H9 (cell line): ENCODE data around the gene RNF183. TPM values are rescaled to one million over a fixed set of nuclear protein-coding genes. Genes with fewer than 3 reads are reported as not detected.

Experiments used
- DNase-seq: peaks from one replicate; pipeline ENCODE4 v3.0.0-alpha.2; 2017
- H2AFZ ChIP-seq: one replicate; pipeline ENCODE4 v1.6.1; 2013; ENCODE audit warnings: mild to moderate bottlenecking, low read length, control low read depth, moderate library complexity
- H2AK5ac ChIP-seq: 2 replicates; pipeline ENCODE4 v1.6.1; 2013; ENCODE audit warnings: low read length, control low read depth, mixed read lengths; ENCODE audit not compliant: insufficient read length
- H2BK120ac ChIP-seq: one replicate; pipeline ENCODE4 v1.6.1; 2013; ENCODE audit warnings: low read depth, mild to moderate bottlenecking, low read length, control low read depth, inconsistent platforms; ENCODE audit not compliant: poor library complexity, severe bottlenecking
- H2BK12ac ChIP-seq: 2 replicates; pipeline ENCODE4 v1.6.1; 2013; ENCODE audit warnings: low read length, control low read depth, mixed read lengths, low read depth; ENCODE audit not compliant: insufficient read length
- H2BK15ac ChIP-seq: 2 replicates; pipeline ENCODE4 v1.6.1; 2013; ENCODE audit warnings: low read depth, low read length, control low read depth
- H2BK20ac ChIP-seq: one replicate; pipeline ENCODE4 v1.6.1; 2013; ENCODE audit warnings: low read depth, mild to moderate bottlenecking, low read length, control low read depth, inconsistent platforms; ENCODE audit not compliant: poor library complexity, severe bottlenecking
- H2BK5ac ChIP-seq: 2 replicates; pipeline ENCODE4 v1.6.1; 2013; ENCODE audit warnings: low read length, control low read depth, mixed read lengths; ENCODE audit not compliant: insufficient read length
- H3K14ac ChIP-seq: 2 replicates; pipeline ENCODE4 v1.6.1; 2013; ENCODE audit warnings: low read length, control low read depth; ENCODE audit not compliant: insufficient read depth
- H3K18ac ChIP-seq: 2 replicates; pipeline ENCODE4 v1.6.1; 2013; ENCODE audit warnings: low read depth, mild to moderate bottlenecking, mixed read lengths, low read length, control low read depth; ENCODE audit not compliant: insufficient read length
- H3K23ac ChIP-seq: 2 replicates; pipeline ENCODE4 v1.6.1; 2013; ENCODE audit warnings: low read length, control low read depth, mixed read lengths, low read depth; ENCODE audit not compliant: insufficient read length
- H3K23me2 ChIP-seq: 2 replicates; pipeline ENCODE4 v1.6.1; 2013; ENCODE audit warnings: low read depth, mild to moderate bottlenecking, mixed read lengths, low read length, control low read depth; ENCODE audit not compliant: insufficient read length, poor library complexity, severe bottlenecking
- H3K27ac ChIP-seq: 2 replicates; pipeline ENCODE4 v1.5.1; 2013; ENCODE audit warnings: low read length, control low read depth, mixed read lengths, low read depth; ENCODE audit not compliant: insufficient read length
- H3K27me3 ChIP-seq: 2 replicates; pipeline ENCODE4 v1.6.1; 2013; ENCODE audit warnings: low read length, control low read depth, inconsistent platforms; ENCODE audit not compliant: insufficient read depth
- H3K4ac ChIP-seq: 2 replicates; pipeline ENCODE4 v1.6.1; 2013; ENCODE audit warnings: low read depth, mild to moderate bottlenecking, control low read depth, inconsistent platforms, low read length, moderate library complexity
- H3K4me1 ChIP-seq: 2 replicates; pipeline ENCODE4 v1.6.1; 2013; ENCODE audit warnings: low read length, control low read depth, inconsistent platforms; ENCODE audit not compliant: insufficient read depth
- H3K4me2 ChIP-seq: 2 replicates; pipeline ENCODE4 v1.6.1; 2013; ENCODE audit warnings: low read length, control low read depth, mixed read lengths; ENCODE audit not compliant: insufficient read length, insufficient read depth
- H3K56ac ChIP-seq: 2 replicates; pipeline ENCODE4 v1.6.1; 2013; ENCODE audit warnings: low read depth, mild to moderate bottlenecking, mixed read lengths, low read length, control low read depth; ENCODE audit not compliant: insufficient read length
- H3K79me1 ChIP-seq: 2 replicates; pipeline ENCODE4 v1.6.1; 2013; ENCODE audit warnings: low read depth, mild to moderate bottlenecking, moderate library complexity, low read length, control low read depth, inconsistent platforms; ENCODE audit not compliant: insufficient read depth, poor library complexity, severe bottlenecking
- H3K79me2 ChIP-seq: 2 replicates; pipeline ENCODE4 v1.6.1; 2013; ENCODE audit warnings: low read length, control low read depth, inconsistent platforms; ENCODE audit not compliant: insufficient read depth
- H3K9ac ChIP-seq: 2 replicates; pipeline ENCODE4 v1.6.1; 2013; ENCODE audit warnings: low read length, control low read depth, mixed read lengths; ENCODE audit not compliant: insufficient read length; ENCODE audit errors: extremely low read depth
- H3K9me3 ChIP-seq: one replicate; pipeline ENCODE4 v1.6.1; 2013; ENCODE audit warnings: low read depth, low read length, inconsistent platforms; ENCODE audit not compliant: control insufficient read depth
- H3T11ph ChIP-seq: one replicate; pipeline ENCODE4 v1.6.1; 2013; ENCODE audit warnings: mild to moderate bottlenecking, low read length, control low read depth, inconsistent platforms
- H4K20me1 ChIP-seq: one replicate; pipeline ENCODE4 v1.6.1; 2013; ENCODE audit not compliant: control insufficient read depth, insufficient read length, insufficient read depth
- H4K5ac ChIP-seq: 2 replicates; pipeline ENCODE4 v1.6.1; 2013; ENCODE audit warnings: low read depth, mild to moderate bottlenecking, mixed read lengths, low read length, control low read depth; ENCODE audit not compliant: insufficient read length
- H4K8ac ChIP-seq: replicated peaks from 2 replicates; pipeline ENCODE4 v1.6.1; 2013; ENCODE audit warnings: low read length, control low read depth, mixed read lengths, low read depth; ENCODE audit not compliant: insufficient read length
- H4K91ac ChIP-seq: 2 replicates; pipeline ENCODE4 v1.6.1; 2013; ENCODE audit warnings: low read depth, mild to moderate bottlenecking, moderate library complexity, mixed read lengths, low read length, control low read depth; ENCODE audit not compliant: insufficient read length
- H3K27ac Mint-ChIP-seq, 3 experiments: 2 replicates in 2 of 3; 3 replicates in 1 of 3; pipeline ENCODE4 v1.8.0; 2020 to 2021; ENCODE audit warnings: mixed read lengths in 3 of 3, mild to moderate bottlenecking in 1 of 3, moderate library complexity in 1 of 3
- H3K27me3 Mint-ChIP-seq: 2 replicates; pipeline ENCODE4 v1.8.0; 2021; ENCODE audit warnings: low read depth, mild to moderate bottlenecking, moderate library complexity, mixed read lengths
- H3K36me3 Mint-ChIP-seq, 3 experiments: 2 replicates in 2 of 3; 3 replicates in 1 of 3; pipeline ENCODE4 v1.8.0; 2020 to 2021; ENCODE audit warnings: low read depth in 3 of 3, mixed read lengths in 3 of 3; ENCODE audit not compliant: insufficient read depth in 1 of 3
- H3K4me1 Mint-ChIP-seq, 2 experiments: 2 replicates each; pipeline ENCODE4 v1.8.0; 2020; ENCODE audit warnings: mixed read lengths in 2 of 2
- H3K4me3 Mint-ChIP-seq, 2 experiments: 2 replicates in 1 of 2; 3 replicates in 1 of 2; pipeline ENCODE4 v1.8.0; 2020 to 2021; ENCODE audit warnings: mild to moderate bottlenecking in 2 of 2, mixed read lengths in 2 of 2, moderate library complexity in 1 of 2
- H3K9me3 Mint-ChIP-seq, 2 experiments: 2 replicates in 1 of 2; 3 replicates in 1 of 2; pipeline ENCODE4 v1.8.0; 2020; ENCODE audit warnings: mild to moderate bottlenecking in 2 of 2, mixed read lengths in 2 of 2, moderate library complexity in 1 of 2
- WGBS: extraction: QIAGEN DNeasy Blood & Tissue Kit; methylation state at CpG from one replicate; pipeline ENCODE4 v1.1.7; 2013; ENCODE audit warnings: missing lambda C conversion rate, low lambda C conversion rate, mixed read lengths; ENCODE audit not compliant: insufficient read length; ENCODE audit errors: extremely low coverage; 5-methylcytosine and 5-hydroxymethylcytosine counted together
- total RNA-seq: library from RNA; stranded (reverse); gene quantifications from 2 replicates; pipeline ENCODE4 v1.2.1, GENCODE V29; 2021
- TF ChIP-seq, protein P1 (sequence below): fragments of 200-600 bp; sonication (generic); conservative IDR thresholded peaks from 3 replicates; pipeline ENCODE4 v1.8.0; 2021; ENCODE audit warnings: antibody characterized with exemption, mild to moderate bottlenecking

RNF183 gene
- total RNA-seq, 1 experiment from 2014 or later = 0.33 TPM

DNA sequence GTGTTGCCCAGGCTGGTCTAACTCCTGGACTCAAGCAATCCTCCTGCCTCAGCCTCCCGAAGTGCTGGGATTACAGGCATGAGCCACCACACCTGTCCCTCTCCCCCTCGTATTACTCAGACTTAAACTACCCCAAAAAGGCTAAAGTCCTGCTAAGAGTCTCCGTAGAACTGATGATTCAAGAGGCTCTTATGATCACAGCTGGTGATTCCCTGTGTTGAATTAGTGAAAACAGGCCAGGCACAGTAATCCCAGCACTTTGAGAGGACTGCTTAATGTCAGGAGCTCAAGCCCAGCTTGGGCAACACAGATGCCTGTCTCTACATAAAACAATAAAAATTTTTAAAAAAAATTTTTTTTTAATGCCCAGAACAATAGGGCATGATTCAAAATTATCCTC, 37.0 kb downstream of the RNF183 start:
- Histone ChIP-seq H4K20me1 (no peaks in the 10 kb centered on the region), H3K4me2 (no peak overlapping the region), H2AK5ac (no peak overlapping the region), H3K14ac (no peak overlapping the region), H4K91ac (no peak overlapping the region), H2AFZ (no peak overlapping the region), H4K5ac (no peak overlapping the region), H2BK15ac (no peak overlapping the region), H3K4me1 (no peaks in the 10 kb centered on the region), H4K8ac (no peak overlapping the region), H3K9ac (no peak overlapping the region), H3K27ac (no peak overlapping the region), H3K79me2 (no peaks in the 10 kb centered on the region), H3K79me1 (no peaks in the 10 kb centered on the region), H2BK120ac (no peak overlapping the region), H2BK20ac (no peak overlapping the region), H3K4ac (no peak overlapping the region), H3K56ac (no peak overlapping the region), H3K23ac (no peak overlapping the region), H3K27me3 (no peaks in the 10 kb centered on the region), H2BK5ac (no peak overlapping the region), H3K9me3 (no peaks in the 10 kb centered on the region), H3K23me2 (no peaks in the 10 kb centered on the region), H3K18ac (no peak overlapping the region), H2BK12ac (no peak overlapping the region), H3T11ph (no peak overlapping the region)
- Mint-ChIP-seq H3K4me1 (no peaks in the 10 kb centered on the region), H3K9me3 (no peaks in the 10 kb centered on the region), H3K36me3 (peaks cover 5 to 45% (median 23%) of the 10 kb centered on the region in 3 experiments; a peak in 5 of 7 replicates), H3K27ac (no peak overlapping the region), H3K27me3 (no peaks in the 10 kb centered on the region), H3K4me3 (no peak overlapping the region)
- WGBS = no CpG with 5 or more reads among the region's 3 CpGs
- no peak for DNase-seq
- TF ChIP-seq, protein P1, sequence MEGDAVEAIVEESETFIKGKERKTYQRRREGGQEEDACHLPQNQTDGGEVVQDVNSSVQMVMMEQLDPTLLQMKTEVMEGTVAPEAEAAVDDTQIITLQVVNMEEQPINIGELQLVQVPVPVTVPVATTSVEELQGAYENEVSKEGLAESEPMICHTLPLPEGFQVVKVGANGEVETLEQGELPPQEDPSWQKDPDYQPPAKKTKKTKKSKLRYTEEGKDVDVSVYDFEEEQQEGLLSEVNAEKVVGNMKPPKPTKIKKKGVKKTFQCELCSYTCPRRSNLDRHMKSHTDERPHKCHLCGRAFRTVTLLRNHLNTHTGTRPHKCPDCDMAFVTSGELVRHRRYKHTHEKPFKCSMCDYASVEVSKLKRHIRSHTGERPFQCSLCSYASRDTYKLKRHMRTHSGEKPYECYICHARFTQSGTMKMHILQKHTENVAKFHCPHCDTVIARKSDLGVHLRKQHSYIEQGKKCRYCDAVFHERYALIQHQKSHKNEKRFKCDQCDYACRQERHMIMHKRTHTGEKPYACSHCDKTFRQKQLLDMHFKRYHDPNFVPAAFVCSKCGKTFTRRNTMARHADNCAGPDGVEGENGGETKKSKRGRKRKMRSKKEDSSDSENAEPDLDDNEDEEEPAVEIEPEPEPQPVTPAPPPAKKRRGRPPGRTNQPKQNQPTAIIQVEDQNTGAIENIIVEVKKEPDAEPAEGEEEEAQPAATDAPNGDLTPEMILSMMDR = no peak
